GM21447 (cell line): ENCODE measurements around the gene CACNA1I.

ENCODE experiments used
- ATAC-seq: cut with Tn5 transposase; IDR thresholded peaks from one replicate; pipeline ENCODE4 v1.9.1; 2021; ENCODE audit not compliant: unreplicated experiment

The CACNA1I gene

GRCh38 chr22:39621826-39622225 is 51.3 kb downstream of the CACNA1I start:
- no peak for ATAC-seq

GRCh38 chr22:39622881-39623367 is 52.4 kb downstream of the CACNA1I start:
- no peak for ATAC-seq

GRCh38 chr22:39623603-39624500 is 53.3 kb downstream of the CACNA1I start:
- no peak for ATAC-seq

GRCh38 chr22:39624501-39624821 is 53.9 kb downstream of the CACNA1I start:
- ATAC-seq, result no peak

- no peak for ATAC-seq
Measured at GRCh38 chr22:39625569-39626537, 55.3 kb downstream of the CACNA1I start.

DNA sequence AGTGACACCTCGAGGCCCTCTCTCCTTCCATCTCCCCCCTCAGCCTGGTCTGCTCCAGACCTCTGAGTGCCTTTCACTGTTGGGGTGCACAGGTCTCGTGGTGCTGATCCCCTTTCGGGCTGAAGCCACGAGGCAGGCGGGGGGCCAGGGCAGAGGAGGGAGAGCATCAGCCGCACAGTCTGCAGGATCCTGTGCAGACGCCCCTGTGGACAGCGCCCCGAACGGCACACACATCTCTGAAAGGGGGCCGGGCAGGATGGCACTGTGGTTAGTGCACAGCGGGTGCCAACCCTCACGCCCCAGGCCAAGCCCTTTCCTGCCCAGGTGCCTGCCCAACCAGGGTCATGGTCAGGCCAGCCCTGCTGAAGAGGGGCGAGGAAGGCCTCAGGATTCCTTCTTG is 56.7 kb downstream of the CACNA1I start:
- ATAC-seq, result no peak

- no peak for ATAC-seq
Measured at GRCh38 chr22:39627865-39628562, 57.5 kb downstream of the CACNA1I start.

- no peak for ATAC-seq
Measured at GRCh38 chr22:39628563-39629080, 58.1 kb downstream of the CACNA1I start.

DNA sequence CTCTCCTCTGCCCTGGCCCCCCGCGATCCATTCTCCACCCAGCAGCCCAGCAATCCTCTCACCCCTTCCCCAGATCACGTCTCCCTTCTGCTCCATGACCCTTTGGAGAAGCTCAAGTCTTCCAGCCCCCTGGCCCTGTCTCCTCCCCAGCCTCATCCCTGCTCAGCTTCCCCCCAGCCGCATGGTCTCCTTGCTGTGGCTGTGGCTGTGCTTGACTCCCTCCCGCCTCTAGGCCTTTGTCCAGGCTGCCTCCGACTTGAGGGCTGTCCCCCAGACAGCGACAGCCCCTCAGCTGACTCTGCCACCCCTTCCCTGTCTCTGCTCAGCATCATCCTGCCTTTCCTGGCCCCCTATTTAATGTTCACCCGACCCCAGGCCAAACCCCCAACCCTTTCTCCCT is 59.3 kb downstream of the CACNA1I start:
- ATAC-seq, result no peak

GRCh38 chr22:39630721-39631120 is 60.2 kb downstream of the CACNA1I start:
- ATAC-seq, result no peak

DNA sequence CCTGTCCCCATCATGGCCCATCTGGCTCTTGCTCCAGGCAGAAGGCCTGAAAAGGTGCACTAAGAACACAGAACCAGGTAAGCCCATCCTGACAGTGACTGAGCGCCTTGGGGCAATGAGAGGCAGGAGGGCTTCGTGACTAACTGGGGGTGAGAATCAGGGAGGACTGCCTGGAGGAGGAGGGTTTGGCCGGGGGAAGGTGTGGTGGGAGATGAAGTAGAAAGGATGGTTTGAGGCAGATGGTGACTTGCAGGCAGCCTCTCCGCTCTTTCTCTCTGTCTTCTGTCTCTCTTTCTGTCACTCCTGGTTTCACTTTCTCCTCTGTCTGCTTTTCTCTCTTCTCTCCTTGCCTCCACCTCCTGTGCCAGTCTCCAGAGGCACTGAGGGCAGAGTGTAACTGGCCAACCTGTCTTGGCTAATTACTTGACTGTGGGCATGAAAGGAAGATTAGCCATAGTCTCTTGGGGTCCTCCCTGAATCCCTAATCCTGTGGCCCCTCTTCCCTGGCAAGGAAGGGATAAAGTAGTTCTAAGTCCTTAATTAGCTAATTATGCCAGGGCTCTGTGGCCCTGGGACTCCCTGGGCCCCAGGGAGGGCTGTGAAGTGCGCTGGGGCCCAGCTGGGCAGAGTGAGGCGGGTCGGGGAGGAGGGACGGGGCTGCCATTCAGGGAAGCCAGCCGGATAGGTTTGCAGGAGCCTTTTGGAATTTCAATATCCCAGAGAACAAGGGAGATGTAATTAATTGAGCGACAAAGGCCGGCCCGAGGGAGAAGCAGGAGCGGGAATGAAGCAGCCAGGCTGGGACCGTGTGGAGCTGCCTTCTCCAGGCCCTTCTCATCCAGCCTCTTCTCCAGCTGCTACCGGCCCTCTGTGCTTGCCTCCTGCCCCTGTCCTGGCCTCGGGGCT is 61.1 kb downstream of the CACNA1I start:
- ATAC-seq, result no peak

- no peak for ATAC-seq
Measured at GRCh38 chr22:39634530-39635405, 64.2 kb downstream of the CACNA1I start.

DNA sequence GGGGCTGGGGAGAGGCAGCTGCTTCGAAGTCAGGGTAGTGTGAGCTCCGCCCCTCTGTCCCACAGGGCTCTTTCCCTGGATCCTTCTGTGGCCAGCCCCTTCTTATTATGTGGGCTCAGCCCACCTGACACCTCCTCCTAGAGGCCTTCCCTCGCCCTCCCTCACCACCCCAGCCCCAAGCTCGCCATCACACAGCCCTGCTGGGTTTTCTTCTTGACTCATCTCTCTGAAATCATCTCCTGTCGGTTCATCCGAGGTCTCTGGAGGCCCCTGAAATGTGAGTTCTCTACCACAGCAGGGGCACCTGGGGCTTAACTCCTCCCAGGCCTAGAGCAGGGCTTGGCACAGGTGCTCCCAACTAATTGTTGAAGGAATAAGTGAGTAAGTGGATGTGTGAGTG is 65.2 kb downstream of the CACNA1I start:
- ATAC-seq, result no peak

DNA sequence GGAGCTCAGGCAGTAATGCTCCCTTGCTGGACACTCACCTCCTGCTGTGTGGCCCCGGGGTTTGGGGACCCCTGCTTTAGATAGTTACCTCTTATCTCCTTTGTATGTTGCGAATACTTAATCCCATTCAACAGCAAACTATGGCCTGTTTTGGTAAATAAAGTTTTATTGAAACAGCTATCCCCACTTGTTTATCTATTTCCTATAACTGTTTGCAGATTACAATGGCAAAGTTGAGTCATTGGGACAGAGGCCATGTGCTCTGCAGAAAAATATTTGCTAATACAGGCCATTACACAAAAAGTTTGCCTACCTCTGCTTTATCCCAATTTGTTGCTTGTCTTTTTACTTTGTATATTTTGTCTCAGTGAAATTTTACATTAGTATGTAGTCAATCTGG is 68.4 kb downstream of the CACNA1I start:
- no peak for ATAC-seq

- ATAC-seq, result no peak
Measured at GRCh38 chr22:39641660-39642310, 71.2 kb downstream of the CACNA1I start.

- ATAC-seq, result no peak
Measured at GRCh38 chr22:39643311-39644083, 72.9 kb downstream of the CACNA1I start.

- ATAC-seq, result no peak
Measured at GRCh38 chr22:39645532-39645931, 75.0 kb downstream of the CACNA1I start.
